Activated T-cell treated with anti-CD3 and anti-CD28 coated beads, Interleukin-2, amount 50 U/mL, for 1 hour (primary cell): ENCODE results near the gene NF1.
"Not testable (repeated sequence)": the region's sequence is repeated elsewhere in the genome, so short reads cannot be mapped to it uniquely, and the experiment has no call there.

ENCODE experiments used
- DNase-seq: peaks from one replicate; pipeline ENCODE4 v3.0.0-alpha.2; 2020

Gene NF1

DNA sequence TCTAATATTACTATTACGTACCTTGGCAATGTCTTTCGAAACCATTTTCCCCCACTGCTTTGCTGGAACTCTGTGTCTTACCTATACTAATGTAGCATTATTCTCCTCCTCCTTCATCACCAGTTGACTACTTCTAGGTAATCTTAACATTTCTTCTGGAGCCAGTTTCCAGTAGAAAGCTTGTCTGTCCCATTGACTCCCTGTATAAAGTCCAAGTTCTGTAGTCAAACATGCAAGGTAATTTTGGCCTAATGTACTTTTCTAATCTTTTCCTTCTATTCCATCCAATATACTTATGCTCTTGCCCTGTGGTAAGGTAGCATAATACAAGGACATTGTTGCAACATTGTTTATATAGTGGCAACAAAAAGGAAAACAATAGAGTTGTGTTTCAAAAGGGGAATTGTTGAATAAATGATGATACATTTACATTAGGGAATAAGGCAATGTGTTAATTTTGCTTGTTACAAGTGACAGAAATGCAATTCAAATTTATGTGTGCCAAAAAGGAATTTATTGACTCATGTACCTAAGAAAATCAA lies 174.3 kb downstream of the NF1 start:
- DNase-seq, result no peak

DNA sequence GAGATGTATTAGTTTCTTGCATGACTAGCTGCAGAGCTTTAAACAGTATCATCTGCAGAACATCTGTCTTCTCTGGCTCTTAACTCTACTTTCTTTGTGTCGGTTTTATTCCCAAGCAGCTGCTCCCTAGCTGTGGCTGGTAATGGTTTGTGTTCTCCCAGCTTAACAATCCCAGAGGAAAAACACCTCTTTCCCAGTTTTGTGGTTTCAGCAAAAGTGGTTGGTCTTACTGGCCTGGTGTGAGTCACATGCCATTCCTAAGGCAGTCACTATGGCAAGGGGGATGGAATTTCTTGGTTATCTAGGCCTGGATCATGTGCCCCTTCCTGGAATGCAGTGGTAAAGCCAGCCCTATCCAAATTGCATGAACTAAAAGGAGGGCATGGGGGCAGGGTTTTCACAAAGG lies 174.8 kb downstream of the NF1 start:
- DNase-seq, result no peak

- no peak for DNase-seq
These were observed 177.5 kb downstream of the NF1 start for GRCh38 chr17:31272236-31272635.

DNA sequence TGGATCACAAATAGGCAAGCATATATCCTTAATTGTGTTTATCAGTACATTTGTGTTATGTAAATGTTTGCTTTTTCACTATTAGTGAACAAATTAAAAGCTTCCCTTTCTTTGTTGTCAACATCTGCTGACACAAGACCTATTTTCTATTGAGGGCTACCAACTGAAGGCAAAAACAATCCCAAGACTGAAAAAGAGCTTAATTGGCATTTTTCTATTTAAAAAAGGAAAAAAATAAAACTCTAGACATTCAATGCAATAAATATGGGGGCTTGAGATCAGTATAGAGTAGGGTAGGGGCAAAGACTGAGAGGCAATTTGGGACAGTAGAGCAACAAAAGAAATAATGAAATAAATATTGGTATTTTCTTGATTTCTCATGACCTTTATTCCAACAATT lies 178.0 kb downstream of the NF1 start:
- no peak for DNase-seq

DNA sequence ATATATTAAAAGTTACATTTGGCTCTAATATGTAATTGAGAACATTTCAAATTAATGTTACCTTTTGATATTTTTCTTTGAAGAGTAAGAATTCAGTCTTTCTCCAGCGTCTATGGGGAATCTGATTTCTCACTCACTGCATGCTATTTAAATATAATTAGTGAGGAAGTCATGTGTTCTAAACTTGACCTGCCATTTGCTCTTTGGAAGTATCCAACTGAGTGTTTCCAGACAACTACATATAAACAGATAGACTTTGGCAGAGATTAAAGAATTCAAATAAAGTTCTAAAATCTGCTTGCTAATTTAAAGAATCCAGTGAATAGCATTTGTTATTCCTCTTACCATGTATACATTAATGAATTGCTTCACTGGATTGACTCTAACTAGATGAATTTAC lies 178.7 kb downstream of the NF1 start:
- DNase-seq, result no peak

DNA sequence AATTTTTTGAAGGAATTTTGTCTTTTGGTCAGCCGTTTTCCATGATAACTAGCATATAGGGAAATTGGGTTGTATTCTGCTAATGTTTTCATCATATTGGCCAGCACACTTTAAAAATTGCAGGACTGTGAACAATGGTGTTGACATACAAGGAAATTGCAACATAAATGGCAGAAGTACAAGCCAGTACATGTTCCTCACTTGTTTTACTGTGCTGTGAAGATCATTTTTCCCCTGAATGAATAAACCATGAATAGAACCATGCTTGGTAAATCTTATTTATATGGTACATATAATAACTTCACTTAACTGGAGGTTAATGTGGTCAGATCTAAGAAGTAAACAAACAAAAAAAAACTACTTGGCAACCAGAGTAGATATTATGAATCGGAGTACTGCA lies 179.5 kb downstream of the NF1 start:
- DNase-seq, result no peak

- no peak for DNase-seq
These were observed 180.3 kb downstream of the NF1 start for GRCh38 chr17:31275116-31275515.

DNA sequence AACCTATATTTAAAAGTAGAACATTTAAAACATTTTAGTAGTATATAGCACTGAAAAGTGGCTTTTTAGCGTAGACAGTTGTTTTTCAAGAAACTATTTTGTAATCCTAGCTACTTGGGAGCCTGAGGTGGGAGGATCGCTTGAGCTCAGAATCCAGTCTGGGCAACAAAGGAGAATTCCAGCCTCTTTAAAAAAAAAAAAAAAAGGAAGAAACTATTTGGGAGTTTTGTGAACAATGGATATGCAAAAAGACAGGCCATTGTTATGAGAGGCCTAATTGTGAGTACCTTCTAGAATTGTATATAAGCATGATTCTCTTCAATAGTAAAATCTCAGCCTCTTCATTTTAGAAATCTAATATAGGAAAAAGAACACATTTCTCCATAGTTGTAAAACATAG lies 184.6 kb downstream of the NF1 start:
- DNase-seq, result no peak

DNA sequence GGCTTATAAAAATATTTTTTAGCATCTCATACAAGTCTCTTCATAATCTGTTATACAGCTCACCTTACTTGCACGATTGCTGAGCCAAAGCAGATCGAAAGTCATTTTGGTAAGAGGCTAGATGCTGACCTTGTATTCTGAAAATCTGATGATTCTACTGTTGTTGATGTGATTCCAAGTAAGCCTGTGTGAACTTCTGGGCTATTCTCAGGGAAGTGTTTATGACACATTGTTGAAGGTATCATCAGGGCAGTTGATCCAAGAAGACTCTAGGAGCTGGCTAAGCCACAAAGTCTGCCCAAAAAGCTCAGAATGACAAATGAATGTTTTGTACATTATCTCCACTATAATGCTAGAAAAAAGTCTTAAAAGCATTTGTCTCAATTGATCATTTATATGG lies 186.3 kb downstream of the NF1 start:
- DNase-seq, result no peak

DNA sequence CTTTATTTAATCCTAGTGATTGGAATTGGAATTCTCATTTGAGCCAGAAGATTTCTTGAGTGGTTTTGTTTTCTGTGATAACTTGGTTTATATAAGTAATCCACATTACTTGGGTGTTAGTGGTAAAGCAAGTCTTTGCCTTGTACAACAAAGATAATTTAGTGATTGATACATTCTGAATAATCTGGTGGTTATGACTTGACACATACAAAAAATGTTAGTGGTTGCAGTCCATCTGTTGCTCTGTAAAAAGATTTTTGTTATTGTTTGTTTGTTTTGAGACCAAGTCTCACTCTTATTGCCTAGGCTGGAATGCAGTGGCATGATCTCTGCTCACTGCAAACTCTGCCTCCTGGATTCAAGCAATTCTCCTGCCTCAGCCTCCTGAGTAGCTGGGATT lies 189.1 kb downstream of the NF1 start:
- no peak for DNase-seq

DNA sequence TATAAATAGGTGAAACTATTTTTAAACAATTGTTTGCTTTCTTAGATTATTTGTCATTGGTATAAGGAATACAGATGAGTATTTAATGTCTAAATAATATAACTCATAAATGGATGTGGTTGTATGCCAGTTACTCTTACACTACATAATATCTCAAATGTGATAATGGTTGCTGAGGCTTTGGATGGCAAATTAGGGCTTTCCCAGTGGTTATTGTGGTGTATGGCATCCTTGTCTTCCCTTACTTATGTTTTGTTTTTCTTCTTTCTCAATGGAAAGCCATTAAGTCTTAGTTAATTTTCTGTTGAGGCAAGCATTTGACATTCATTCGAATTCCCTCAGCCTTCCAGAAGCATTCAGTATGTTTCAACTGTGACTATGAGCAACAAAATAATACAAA lies 191.8 kb downstream of the NF1 start:
- no peak for DNase-seq

DNA sequence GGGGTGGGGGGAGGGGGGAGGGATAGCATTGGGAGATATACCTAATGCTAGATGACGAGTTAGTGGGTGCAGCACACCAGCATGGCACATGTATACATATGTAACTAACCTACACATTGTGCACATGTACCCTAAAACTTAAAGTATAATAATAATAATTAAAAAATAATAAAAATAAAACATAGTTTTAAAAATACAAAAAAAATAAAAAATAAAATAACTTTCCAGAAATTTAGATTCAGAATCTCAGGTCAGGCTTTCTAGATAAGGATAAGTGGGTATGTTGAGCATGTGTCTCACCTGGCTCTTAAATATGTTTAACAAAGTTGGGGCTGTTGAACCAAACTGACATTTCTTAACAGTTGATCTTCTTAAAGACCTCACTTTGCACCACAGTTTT lies 193.2 kb downstream of the NF1 start:
- DNase-seq, result not testable (repeated sequence)

GRCh38 chr17:31289790-31290189 lies 195.0 kb downstream of the NF1 start:
- no peak for DNase-seq

GRCh38 chr17:31291820-31292219 lies 197.0 kb downstream of the NF1 start:
- DNase-seq, result no peak

DNA sequence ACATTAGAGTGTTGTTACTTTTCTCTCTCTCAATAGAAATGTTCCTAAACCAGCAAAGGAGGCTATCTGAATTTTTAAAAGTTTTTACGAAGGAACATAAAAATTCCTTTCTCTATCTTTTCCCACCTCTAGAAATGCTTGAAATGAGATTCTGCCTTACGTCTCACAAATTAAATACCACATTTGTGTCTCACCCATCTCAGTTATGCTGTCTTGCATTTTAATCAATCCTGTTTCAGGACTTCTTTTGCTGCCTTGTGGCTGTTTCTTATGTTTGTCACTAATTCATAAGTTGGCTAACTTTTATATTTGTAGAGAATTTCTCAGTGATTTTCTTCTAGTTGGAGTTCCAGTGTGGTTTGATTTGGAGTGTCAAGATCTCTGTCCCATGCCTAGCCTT lies 198.8 kb downstream of the NF1 start:
- no peak for DNase-seq

DNA sequence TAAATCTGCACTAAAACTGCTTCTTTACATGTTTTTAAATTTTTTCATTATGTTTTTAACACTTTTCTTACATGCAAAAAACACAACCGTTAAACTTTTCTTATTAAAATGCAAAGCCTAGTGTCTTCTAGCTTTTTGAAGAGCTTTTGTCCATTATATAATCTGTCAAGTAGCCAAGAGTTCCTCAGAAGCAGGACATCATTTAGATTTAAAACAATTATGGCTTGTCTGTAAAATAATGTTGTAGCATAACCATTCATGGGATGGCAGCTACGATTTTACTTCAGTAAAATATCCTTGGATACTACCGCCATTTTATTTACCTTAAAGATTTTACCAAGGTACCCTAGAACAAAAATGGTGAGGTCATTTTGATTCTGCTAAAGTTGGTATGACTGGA lies 199.5 kb downstream of the NF1 start:
- DNase-seq, result no peak

DNA sequence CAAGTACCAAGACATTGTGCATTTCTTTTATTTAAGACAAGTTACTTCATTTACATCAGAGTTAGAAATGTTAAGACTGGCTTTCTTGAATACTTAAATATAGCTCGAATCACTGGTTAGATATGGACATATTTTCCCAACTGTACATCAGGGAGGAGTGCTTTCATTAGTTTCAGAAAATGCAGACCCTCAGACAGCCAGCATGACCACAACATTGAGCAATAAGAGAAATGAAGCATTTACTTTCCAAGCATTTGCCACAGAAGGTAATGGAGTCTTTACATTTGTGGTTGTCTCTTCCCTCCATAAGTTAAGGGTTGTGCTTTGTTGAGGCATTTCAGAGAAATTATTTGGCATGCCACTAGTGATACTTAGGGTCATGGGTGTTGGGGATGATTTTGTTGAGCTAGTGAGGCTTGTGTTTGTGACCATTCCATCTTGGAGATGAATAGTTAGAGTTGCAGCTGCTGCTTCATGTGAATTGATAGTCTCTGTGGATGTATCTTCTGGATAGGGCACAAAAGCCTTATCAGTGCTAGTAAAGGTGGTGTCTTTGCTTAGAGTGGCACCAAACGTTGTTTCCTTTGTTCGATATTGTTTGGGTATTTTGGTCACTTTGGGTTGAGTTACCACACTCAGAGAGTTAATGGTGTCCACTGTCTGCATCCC lies 200.2 kb downstream of the NF1 start:
- no peak for DNase-seq

DNA sequence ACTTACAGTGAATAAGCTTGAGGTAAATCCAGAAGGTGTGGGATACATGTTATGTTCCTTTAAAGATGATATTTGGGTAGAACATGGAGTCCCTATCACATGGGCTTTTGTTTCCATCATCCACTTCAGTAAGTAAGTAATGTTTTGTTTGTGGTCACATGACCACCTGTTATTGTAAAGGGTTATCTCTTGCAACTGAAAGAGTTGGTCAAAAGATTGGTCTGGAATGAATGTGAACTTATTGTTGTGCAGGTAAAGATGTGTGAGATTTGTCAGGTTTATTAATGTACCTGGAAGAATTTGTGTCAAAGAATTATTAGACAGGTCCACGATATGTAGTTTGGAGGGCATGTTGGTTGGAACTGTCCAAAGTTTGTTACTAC lies 200.7 kb downstream of the NF1 start:
- no peak for DNase-seq

- DNase-seq, result no peak
These were observed 201.4 kb downstream of the NF1 start for GRCh38 chr17:31296142-31296541.

DNA sequence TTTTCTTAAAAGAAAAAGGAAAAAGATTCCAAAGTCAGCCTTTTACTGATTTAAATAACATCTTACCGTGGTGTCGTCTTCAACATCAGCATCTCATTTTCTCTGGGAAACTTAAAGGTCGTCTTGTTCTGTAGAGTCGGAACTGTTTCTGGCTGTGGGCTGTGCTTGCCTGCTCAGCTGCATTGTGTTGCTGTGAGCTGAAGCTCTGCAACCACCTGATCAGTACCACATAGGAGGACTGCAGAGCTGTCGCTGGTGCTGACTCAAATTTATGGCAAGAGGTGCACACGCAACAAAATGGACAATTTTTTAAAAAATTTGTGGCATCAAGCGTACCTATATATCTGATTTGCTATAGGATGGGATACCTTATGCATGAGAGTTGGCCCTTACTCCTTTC lies 202.3 kb downstream of the NF1 start, which contains the start of gene OMG:
OMG (minus strand) TSS at position 150 of the 400 bp plus-strand sequence. CDS start 908 bp downstream, outside the sequence.
- DNase-seq, result no peak

GRCh38 chr17:31299624-31300023 lies 204.8 kb downstream of the NF1 start:
- no peak for DNase-seq

- DNase-seq, result no peak
These were observed 212.9 kb downstream of the NF1 start for GRCh38 chr17:31307640-31308039.

DNA sequence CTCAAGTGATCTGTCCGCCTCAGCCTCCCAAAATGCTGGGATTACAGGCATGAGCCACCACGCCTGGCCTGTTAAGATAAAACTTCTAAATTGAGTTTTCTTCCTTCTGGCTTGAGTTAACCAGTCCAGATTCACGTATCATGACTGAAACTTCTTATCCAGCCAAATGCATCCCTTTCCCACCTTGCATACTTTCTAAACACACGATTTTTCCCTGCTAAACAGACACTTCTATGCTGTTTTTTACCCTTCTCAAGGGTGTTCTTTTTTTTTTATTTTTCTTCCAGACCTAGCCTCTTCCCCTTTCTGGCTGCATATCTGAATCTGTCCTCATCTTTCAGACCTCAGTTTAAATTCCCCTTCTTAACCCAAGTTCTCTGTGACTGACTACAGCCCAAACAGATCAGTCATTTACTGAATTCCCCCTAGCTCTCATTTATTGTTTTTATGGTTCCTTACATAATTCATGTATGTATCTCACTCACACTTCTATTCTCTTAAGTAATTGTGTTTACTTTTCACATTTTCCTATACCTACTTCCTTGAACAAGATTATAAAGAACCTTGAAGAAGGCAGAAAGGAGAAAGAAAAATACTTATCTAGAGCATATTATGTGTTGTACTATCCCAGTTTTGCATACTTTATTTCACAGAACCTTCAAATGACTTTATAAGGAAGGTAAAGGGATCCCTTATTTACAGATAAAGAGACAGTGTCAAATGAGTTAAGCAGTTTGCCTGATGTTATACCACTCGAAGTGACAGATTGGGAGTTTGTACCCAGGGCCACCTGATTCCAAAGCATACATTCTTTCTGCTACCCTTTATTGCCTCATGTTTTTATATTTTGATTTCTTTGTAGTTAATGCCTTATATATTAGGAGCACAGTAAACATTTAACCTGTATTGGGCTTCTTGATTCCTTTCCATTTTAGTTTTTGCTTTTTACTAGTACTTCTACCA lies 213.9 kb downstream of the NF1 start:
- no peak for DNase-seq

- no peak for DNase-seq
These were observed 214.8 kb downstream of the NF1 start for GRCh38 chr17:31309556-31309955.
